SK-N-SH treated with all-trans-retinoic acid at 6 μM for 48 hours (cell line): ENCODE measurements around the gene AGPAT1.

Experiments
- ATAC-seq: fragments of 200-7000 bp; cut with Tn5 transposase; 3 replicates; pipeline ENCODE4 v1.9.1; 2020; ENCODE audit warnings: mild to moderate bottlenecking, moderate library complexity
- ARNTL ChIP-seq: fragments of 450-650 bp; formaldehyde crosslinking; IDR thresholded peaks from 2 replicates; pipeline ENCODE4 v1.5.0; 2020; ENCODE audit warnings: low read depth, mild to moderate bottlenecking, moderate library complexity, borderline replicate concordance
- BACH2 ChIP-seq: fragments of 250-450 bp; sonication (Bioruptor Pico); IDR thresholded peaks from 2 replicates; pipeline ENCODE4 v1.9.0; 2021; ENCODE audit warnings: mild to moderate bottlenecking, borderline replicate concordance
- CSDC2 ChIP-seq: fragments of 250-450 bp; sonication (Bioruptor Pico); IDR thresholded peaks from 2 replicates; pipeline ENCODE4 v1.5.0; 2020; ENCODE audit warnings: mild to moderate bottlenecking, moderate library complexity
- ESRRG ChIP-seq: fragments of 250-450 bp; sonication (Bioruptor Pico); IDR thresholded peaks from 2 replicates; pipeline ENCODE4 v1.6.1; 2021; ENCODE audit warnings: mild to moderate bottlenecking
- GLIS3 ChIP-seq: fragments of 250-450 bp; sonication (Bioruptor Pico); IDR thresholded peaks from 2 replicates; pipeline ENCODE4 v1.5.0; 2020; ENCODE audit warnings: mild to moderate bottlenecking, moderate library complexity
- ISL1 ChIP-seq: fragments of 250-450 bp; sonication (Bioruptor Pico); IDR thresholded peaks from 2 replicates; pipeline ENCODE4 v2.1.2; 2022; ENCODE audit warnings: mild to moderate bottlenecking, moderate library complexity
- OSR1 ChIP-seq: fragments of 250-450 bp; sonication (Bioruptor Pico); IDR thresholded peaks from 2 replicates; pipeline ENCODE4 v1.8.0; 2022; ENCODE audit warnings: moderate library complexity, mild to moderate bottlenecking, inconsistent platforms
- PPARA ChIP-seq: fragments of 250-450 bp; sonication (Bioruptor Pico); IDR thresholded peaks from 2 replicates; pipeline ENCODE4 v1.5.0; 2020; ENCODE audit warnings: mild to moderate bottlenecking, borderline replicate concordance
- RARB ChIP-seq: fragments of 250-450 bp; sonication (Bioruptor Pico); IDR thresholded peaks from 2 replicates; pipeline ENCODE4 v1.8.0; 2021; ENCODE audit warnings: mild to moderate bottlenecking, moderate library complexity
- SNAI2 ChIP-seq: fragments of 250-450 bp; sonication (Bioruptor Pico); IDR thresholded peaks from 2 replicates; pipeline ENCODE4 v1.5.0; 2020; ENCODE audit warnings: mild to moderate bottlenecking, moderate library complexity
- TOX ChIP-seq: fragments of 250-450 bp; sonication (Bioruptor Pico); IDR thresholded peaks from 2 replicates; pipeline ENCODE4 v1.8.0; 2021; ENCODE audit warnings: mild to moderate bottlenecking, moderate library complexity, borderline replicate concordance
- ZC3H10 ChIP-seq: fragments of 250-450 bp; sonication (Bioruptor Pico); IDR thresholded peaks from 2 replicates; pipeline ENCODE4 v1.5.1; 2021; ENCODE audit warnings: mild to moderate bottlenecking, moderate library complexity
- ZFP3 ChIP-seq: fragments of 250-450 bp; sonication (Bioruptor Pico); IDR thresholded peaks from 2 replicates; pipeline ENCODE4 v1.5.0; 2020; ENCODE audit warnings: mild to moderate bottlenecking, moderate library complexity
- ZFP30 ChIP-seq: fragments of 450-650 bp; formaldehyde crosslinking; IDR thresholded peaks from 2 replicates; pipeline ENCODE4 v1.5.0; 2022; ENCODE audit warnings: mild to moderate bottlenecking, moderate library complexity
- ZNF565 ChIP-seq: fragments of 450-650 bp; formaldehyde crosslinking; conservative IDR thresholded peaks from 2 replicates; pipeline ENCODE4 v1.5.0; 2020; ENCODE audit warnings: low read depth, mild to moderate bottlenecking, moderate library complexity
- ZNF70 ChIP-seq: fragments of 450-650 bp; formaldehyde crosslinking; IDR thresholded peaks from 2 replicates; pipeline ENCODE4 v1.5.0; 2020; ENCODE audit warnings: mild to moderate bottlenecking, moderate library complexity
- ZNF8 ChIP-seq: fragments of 450-650 bp; formaldehyde crosslinking; IDR thresholded peaks from 2 replicates; pipeline ENCODE4 v1.5.0; 2020; ENCODE audit warnings: mild to moderate bottlenecking, moderate library complexity
- TF ChIP-seq, protein P1 (sequence below): fragments of 250-450 bp; sonication (Bioruptor Pico); IDR thresholded peaks from 2 replicates; pipeline ENCODE4 v1.8.0; 2021; ENCODE audit warnings: low read depth, mild to moderate bottlenecking, moderate library complexity, borderline replicate concordance
- TF ChIP-seq, protein P2 (sequence below): fragments of 250-450 bp; sonication (Bioruptor Pico); IDR thresholded peaks from 2 replicates; pipeline ENCODE4 v1.5.1; 2020; ENCODE audit warnings: low read depth, mild to moderate bottlenecking, moderate library complexity
- TF ChIP-seq, protein P3 (sequence below): fragments of 250-450 bp; sonication (Bioruptor Pico); IDR thresholded peaks from 2 replicates; pipeline ENCODE4 v1.8.0; 2020; ENCODE audit warnings: mild to moderate bottlenecking, moderate library complexity, borderline replicate concordance
- TF ChIP-seq, protein P4 (sequence below): fragments of 250-450 bp; sonication (Bioruptor Pico); IDR thresholded peaks from 2 replicates; pipeline ENCODE4 v1.5.1; 2021; ENCODE audit warnings: mild to moderate bottlenecking, moderate library complexity

Gene AGPAT1

DNA sequence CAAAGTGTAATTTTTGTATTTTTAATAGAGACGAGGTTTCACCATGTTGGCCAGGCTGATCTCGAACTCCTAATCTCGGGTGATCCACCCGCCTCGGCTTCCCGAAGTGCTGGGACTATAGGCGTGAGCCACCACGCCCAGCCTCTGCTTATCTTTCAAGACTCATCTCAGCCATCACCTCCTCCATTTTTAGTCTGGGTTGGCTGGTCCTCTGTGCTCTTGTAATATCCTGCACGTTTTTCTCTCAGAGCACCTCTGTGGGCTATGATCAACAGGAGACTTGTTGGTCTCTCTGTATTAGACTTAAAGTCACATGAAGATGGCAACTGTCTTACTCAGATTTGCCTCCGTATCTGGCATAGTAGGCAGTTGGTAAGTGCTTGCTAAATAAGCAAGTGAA lies 40.4 kb upstream of the AGPAT1 start (continued):
- TF ChIP-seq, protein P1, sequence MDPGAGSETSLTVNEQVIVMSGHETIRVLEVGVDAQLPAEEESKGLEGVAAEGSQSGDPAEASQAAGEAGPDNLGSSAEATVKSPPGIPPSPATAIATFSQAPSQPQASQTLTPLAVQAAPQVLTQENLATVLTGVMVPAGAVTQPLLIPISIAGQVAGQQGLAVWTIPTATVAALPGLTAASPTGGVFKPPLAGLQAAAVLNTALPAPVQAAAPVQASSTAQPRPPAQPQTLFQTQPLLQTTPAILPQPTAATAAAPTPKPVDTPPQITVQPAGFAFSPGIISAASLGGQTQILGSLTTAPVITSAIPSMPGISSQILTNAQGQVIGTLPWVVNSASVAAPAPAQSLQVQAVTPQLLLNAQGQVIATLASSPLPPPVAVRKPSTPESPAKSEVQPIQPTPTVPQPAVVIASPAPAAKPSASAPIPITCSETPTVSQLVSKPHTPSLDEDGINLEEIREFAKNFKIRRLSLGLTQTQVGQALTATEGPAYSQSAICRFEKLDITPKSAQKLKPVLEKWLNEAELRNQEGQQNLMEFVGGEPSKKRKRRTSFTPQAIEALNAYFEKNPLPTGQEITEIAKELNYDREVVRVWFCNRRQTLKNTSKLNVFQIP (CRISPR knock-in tag), result no peak
- TF ChIP-seq TOX (CRISPR knock-in tag) (no peak), SNAI2 (CRISPR knock-in tag) (no peak), ESRRG (CRISPR knock-in tag) (no peak), ZNF70 (CRISPR knock-in tag) (no peak), RARB (CRISPR knock-in tag) (no peak)
- TF ChIP-seq, protein P2, sequence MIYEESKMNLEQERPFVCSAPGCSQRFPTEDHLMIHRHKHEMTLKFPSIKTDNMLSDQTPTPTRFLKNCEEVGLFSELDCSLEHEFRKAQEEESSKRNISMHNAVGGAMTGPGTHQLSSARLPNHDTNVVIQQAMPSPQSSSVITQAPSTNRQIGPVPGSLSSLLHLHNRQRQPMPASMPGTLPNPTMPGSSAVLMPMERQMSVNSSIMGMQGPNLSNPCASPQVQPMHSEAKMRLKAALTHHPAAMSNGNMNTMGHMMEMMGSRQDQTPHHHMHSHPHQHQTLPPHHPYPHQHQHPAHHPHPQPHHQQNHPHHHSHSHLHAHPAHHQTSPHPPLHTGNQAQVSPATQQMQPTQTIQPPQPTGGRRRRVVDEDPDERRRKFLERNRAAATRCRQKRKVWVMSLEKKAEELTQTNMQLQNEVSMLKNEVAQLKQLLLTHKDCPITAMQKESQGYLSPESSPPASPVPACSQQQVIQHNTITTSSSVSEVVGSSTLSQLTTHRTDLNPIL (CRISPR knock-in tag), result no peak
- TF ChIP-seq, all 23 proteins: peak for 0

DNA sequence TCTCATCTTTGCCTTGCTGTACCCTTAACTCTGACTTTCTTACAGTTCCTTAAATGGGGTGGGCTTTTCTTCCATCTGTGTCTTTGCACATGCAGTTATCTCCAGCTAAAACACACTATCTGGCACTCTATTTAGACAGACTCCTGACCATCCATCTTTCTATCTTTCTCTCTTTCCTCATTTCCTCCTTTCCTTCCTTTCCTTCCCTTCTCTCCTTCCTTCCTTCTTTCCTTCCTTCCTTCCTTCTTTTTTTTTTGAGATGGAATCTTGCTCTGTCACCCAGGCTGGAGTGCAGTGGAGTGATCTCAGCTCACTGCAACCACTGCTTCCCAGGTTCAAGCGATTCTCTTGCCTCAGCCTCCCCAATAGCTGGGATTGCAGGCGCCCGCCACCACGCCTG lies 39.7 kb upstream of the AGPAT1 start:
- TF ChIP-seq TOX (CRISPR knock-in tag), result no peak
- no peak for TF ChIP-seq BACH2
- no peak for TF ChIP-seq PPARA (CRISPR knock-in tag)
- no peak for TF ChIP-seq ZNF8
- TF ChIP-seq ZNF565, result no peak
- TF ChIP-seq RARB (CRISPR knock-in tag), result no peak
- TF ChIP-seq SNAI2 (CRISPR knock-in tag), result no peak
- TF ChIP-seq, protein P3, sequence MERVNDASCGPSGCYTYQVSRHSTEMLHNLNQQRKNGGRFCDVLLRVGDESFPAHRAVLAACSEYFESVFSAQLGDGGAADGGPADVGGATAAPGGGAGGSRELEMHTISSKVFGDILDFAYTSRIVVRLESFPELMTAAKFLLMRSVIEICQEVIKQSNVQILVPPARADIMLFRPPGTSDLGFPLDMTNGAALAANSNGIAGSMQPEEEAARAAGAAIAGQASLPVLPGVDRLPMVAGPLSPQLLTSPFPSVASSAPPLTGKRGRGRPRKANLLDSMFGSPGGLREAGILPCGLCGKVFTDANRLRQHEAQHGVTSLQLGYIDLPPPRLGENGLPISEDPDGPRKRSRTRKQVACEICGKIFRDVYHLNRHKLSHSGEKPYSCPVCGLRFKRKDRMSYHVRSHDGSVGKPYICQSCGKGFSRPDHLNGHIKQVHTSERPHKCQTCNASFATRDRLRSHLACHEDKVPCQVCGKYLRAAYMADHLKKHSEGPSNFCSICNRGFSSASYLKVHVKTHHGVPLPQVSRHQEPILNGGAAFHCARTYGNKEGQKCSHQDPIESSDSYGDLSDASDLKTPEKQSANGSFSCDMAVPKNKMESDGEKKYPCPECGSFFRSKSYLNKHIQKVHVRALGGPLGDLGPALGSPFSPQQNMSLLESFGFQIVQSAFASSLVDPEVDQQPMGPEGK (CRISPR knock-in tag), result no peak
- no peak for TF ChIP-seq ZFP30 (CRISPR knock-in tag)
- no peak for TF ChIP-seq CSDC2
- TF ChIP-seq ZC3H10, result no peak
- TF ChIP-seq, protein P4, sequence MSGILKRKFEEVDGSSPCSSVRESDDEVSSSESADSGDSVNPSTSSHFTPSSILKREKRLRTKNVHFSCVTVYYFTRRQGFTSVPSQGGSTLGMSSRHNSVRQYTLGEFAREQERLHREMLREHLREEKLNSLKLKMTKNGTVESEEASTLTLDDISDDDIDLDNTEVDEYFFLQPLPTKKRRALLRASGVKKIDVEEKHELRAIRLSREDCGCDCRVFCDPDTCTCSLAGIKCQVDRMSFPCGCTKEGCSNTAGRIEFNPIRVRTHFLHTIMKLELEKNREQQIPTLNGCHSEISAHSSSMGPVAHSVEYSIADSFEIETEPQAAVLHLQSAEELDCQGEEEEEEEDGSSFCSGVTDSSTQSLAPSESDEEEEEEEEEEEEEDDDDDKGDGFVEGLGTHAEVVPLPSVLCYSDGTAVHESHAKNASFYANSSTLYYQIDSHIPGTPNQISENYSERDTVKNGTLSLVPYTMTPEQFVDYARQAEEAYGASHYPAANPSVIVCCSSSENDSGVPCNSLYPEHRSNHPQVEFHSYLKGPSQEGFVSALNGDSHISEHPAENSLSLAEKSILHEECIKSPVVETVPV, result no peak
- no peak for TF ChIP-seq ZFP3 (CRISPR knock-in tag)
- TF ChIP-seq ISL1 (CRISPR knock-in tag), result no peak
- no peak for TF ChIP-seq ZNF70 (CRISPR knock-in tag)
- no peak for TF ChIP-seq ARNTL (CRISPR knock-in tag)
- no peak for TF ChIP-seq OSR1 (CRISPR knock-in tag)
- no peak for TF ChIP-seq GLIS3 (CRISPR knock-in tag)
- TF ChIP-seq, protein P1 (CRISPR knock-in tag), result no peak
- TF ChIP-seq, all 23 proteins: peak for 0
- no peak for ATAC-seq

DNA sequence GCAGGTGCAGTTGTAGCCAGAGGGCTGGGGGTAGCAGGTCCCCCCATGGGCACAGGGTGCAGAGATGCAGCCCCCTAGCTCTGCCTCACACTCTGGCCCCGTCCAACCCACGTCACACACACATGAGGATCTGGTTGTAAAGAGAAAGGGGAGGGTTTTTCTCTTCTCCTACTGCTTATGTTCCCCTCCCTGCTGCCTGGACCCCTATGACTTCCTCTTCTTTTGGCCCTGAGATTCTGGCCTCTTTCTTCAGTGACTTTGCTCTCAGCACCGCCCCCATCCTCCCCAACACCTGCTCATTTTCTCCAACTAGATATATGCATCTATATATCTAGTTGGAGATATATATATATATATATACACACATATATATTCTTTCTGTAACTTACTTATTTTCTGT lies 38.2 kb upstream of the AGPAT1 start:
- TF ChIP-seq, protein P3 (CRISPR knock-in tag), result no peak
- TF ChIP-seq OSR1 (CRISPR knock-in tag), result no peak
- TF ChIP-seq, all 23 proteins: peak for 0
- no peak for ATAC-seq
